ENCODE measurements around the gene SRPX2.
A peak's percentile ranks its signal among the peaks of the same experiment; 100 is the strongest.

SRPX2 gene

DNA sequence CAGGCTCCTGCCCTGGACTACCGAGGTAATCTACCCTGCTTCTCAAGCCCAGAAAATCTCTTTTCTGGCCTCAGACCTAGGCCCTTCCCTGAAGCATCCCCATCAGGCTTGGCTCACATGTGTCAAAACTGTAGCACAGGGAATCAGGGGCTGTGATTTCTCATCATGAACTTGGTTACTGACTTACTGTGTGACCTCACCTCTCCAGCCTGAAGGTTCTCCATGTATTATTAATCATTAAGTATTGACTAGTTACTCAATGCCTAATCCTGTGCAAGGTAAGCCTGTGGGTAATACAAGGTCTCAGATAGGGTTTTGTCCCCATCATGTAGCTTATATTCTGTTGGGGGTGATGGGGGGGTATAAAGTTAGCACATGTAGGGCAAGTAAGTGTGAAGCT lies 6.8 kb downstream of the SRPX2 start:
- no peak for DNase-seq

- no peak for DNase-seq
These were observed 8.3 kb downstream of the SRPX2 start for GRCh38 chrX:100652266-100652665.

DNA sequence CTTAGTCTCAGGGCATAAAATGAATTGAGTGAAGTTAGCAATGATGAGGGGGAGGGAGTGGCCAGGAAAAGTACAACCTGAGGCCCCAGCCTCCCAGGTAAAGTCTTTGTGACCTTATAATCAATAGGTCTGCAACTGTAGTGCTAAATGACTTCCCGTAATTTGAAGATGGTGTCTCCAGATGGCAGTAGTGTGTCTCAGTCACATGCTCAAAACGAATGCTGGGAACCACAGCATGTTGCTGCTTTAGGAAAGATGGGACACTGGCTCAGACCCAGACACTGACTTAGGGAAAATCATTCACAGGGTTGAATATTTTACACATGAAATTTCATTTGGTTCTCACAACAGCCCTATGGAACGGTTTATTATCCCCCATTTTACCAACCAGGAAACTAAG lies 10.3 kb downstream of the SRPX2 start:
- DNase-seq = no peak

GRCh38 chrX:100658941-100659381 lies 15.0 kb downstream of the SRPX2 start:
- no peak for DNase-seq

DNA sequence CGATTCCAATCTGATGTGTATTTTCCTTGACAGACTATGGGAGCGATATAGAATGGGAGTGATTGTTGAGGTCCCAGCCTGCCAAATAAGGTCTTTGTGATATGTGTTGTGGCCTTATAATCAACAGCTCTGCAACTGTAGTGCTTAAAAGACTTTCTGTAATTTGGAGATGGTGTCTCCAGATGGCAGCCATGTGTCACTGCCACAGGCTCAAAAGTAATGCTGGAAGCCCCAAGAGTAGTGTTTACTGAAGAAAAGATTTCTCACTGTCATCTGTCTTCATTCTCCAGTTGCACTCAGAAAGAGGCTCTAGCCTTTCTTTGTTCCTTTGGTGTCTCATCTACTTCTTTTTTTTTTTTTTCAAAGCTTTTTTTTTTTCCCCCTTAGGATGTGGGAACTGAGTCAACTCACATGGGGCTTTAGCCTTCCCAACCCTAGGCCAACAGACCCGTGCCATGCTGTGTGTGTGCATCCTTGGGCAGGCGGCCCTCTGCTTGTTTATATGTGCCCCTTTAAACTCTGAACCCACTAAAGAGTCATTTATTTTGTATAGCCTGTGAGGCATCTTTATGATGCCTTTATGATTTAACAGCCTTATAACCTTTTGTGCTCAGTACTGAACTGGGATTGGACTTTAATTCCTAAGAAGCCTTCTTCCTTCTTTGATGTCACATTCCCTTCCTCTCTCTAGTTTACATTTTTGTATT lies 15.6 kb downstream of the SRPX2 start:
- DNase-seq = no peak

GRCh38 chrX:100662170-100662569 lies 18.2 kb downstream of the SRPX2 start:
- DNase-seq = no peak

DNA sequence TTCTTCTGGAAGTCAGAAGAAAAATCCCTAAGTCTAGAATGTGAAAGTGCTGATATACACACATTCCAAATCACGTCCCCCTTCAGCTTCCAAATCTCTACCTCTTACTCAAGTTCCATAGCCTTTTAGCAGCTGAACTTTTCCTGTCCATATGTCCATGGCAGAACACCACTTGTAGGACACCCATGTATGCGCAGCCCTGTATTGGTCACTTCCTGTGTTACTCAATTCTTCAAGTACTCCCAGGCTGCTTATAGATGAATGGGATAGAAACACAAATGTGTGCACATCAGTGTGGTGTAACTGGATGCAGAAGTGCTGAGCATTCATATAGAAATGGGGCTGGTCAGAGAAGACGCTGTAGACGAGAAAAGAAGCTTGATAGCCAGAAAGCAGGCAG lies 18.8 kb downstream of the SRPX2 start:
- no peak for DNase-seq

- DNase-seq = no peak
These were observed 19.6 kb downstream of the SRPX2 start for GRCh38 chrX:100663642-100664041.

GRCh38 chrX:100672966-100673365 lies 29.0 kb downstream of the SRPX2 start:
- no peak for DNase-seq

GRCh38 chrX:100673397-100673953 lies 29.5 kb downstream of the SRPX2 start:
- no peak for DNase-seq

DNA sequence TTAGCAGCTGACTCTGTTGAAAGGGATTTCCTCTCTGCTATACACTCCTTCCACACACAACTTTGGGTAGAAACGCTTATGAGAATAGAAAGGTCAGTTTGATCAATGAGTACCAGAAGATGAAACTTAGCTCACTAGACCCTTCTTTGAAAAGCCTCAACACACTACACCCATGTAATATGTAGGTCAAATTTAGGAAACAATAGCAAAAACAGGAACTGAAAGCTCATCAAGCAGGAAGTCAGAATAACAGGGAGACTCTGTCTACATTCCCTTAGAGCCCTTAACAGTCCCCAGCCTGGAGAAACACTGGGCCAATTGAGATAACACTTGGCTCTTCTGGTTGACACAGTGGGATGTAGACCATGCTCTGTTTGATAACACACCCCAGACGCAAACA lies 30.7 kb downstream of the SRPX2 start:
- DNase-seq = no peak

GRCh38 chrX:100677611-100678181 lies 33.7 kb downstream of the SRPX2 start:
- DNase-seq = no peak

DNA sequence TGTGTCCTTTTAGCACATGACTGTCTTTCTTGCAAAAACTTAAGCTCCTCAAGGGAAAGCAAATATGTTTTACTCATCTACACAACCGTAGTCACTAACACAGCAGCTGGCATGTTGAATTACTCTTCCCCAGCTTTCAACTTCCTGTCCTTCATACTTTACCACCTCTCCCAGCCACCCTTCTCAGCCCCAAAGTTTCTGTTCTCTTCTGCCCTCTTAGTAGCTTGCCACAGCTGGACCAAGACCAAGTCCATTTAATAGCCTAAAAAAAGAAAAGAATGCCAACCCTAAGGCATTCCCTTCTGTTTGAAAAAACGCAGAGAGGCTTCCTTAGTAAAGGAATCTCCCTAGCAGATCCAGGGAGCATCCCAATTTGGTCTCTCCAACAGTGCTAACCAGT lies 36.8 kb downstream of the SRPX2 start:
- no peak for DNase-seq

- DNase-seq = no peak
These were observed 37.6 kb downstream of the SRPX2 start for GRCh38 chrX:100681599-100681998.

DNA sequence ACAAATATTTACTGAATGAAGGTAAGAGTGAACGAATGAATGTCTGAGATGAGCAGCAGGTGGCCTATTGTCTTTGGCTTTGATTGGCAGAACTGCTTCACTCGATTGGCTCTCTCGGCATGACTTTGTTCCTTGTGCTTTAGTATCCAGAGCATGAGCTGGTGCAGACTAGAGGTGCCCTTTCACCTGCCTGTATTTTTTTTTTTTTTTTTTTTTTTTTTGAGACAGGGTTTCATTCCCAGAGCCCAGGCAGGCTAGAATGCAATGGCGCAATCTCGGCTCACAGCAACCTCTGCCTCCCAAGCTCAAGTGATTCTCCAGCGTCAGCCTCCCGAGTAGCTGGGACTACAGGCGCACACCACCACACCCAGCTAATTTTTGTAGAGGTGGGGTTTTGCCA lies 38.9 kb downstream of the SRPX2 start:
- no peak for DNase-seq

- peak; percentile 70 for DNase-seq
These were observed 41.4 kb downstream of the SRPX2 start for GRCh38 chrX:100685284-100685996.

DNA sequence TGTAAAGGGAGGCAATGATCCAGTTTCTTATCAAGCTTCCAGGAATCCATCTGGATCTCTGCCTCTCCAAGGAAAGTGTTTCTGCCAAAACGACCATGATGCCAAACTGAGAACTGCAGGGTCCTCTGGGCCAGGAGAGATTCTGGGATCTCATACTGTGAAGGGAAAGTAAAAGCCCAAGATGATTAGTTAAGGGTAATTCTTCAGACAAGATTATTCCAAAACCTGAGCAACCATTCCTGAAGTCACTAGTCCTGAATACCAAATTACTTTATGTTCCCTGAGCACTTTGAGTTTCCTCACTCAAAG lies 42.0 kb downstream of the SRPX2 start:
- no peak for DNase-seq

DNA sequence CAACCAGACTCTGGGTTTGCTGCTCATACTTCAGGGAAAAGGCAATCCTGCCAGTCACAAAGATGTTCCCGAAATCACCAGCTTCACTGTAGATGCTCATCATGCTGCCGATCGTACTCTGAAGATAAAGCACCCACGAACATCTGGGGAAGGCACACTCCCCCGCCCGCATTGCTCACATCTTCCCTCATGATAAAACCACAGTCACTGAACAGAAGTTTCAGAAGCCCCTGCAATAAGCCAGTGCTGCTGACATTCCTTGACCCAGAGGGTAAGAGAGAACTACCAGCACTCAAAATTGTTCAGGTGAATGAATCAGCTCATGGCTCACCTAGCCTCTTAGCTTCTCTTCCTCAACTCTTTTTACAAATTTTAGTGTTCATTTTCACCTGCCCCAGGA lies 43.1 kb downstream of the SRPX2 start:
- DNase-seq = no peak

GRCh38 chrX:100687546-100687945 lies 43.5 kb downstream of the SRPX2 start:
- no peak for DNase-seq

DNA sequence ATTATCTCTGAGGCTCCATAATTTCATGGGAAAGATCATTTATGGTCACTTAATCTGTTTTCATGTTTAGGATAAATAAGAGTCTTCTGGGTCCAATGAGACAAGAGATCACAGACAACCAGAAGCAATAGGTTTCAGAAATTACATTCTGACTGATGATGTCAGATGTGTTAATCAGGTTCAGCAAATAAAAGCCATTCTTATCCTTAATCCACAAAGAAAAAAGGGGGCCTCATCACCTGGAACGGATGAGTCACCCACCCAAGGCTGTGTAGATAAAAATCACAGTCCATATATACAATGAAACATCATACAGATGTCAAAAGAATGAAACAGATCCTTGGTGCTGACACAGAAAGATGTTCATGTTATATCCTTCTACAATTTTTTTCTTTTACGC lies 51.3 kb downstream of the SRPX2 start:
- DNase-seq = no peak

GRCh38 chrX:100695991-100696390 lies 52.0 kb downstream of the SRPX2 start:
- DNase-seq = no peak

DNA sequence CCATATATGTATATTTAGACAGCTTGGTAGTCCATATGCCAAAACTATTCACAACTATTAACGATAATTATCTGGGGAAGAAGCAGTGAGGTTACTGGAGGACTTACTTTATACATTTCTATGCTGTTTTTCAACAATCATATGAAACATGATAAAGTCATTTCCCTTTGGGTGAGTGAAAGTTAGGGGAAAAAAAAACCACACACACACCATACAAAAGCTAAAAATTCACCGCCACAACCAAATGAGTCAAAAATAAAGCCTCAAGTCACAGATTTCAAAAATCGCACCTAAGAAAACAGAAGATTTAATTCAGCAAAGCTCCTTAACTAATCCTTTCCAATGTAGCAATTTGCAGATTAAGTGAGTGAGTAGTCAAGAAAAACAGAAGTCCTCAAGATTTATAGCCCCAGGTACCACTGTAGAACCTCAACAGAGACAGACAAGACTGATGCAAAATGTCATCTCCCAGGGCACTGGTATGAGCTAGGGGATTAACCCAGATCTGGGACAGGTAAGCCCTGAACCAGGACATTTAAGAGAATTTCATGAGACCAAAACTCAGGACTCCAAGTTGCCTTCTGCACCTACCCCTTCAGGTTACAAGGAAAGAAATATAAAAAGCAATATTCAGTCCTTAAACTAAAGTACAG lies 52.8 kb downstream of the SRPX2 start:
- no peak for DNase-seq

GRCh38 chrX:100698551-100698950 lies 54.6 kb downstream of the SRPX2 start:
- no peak for DNase-seq

- DNase-seq = no peak
These were observed 56.8 kb downstream of the SRPX2 start for GRCh38 chrX:100700809-100701208.
